T-helper 2 cell treated with Interferon-gamma antibody and Interleukin-4, amounts not matched to agents 100 ng/mL and 5 ng/mL, for 36 hours (primary cell): ENCODE measurements around the gene DNAAF1. TPM values are rescaled to one million over a fixed set of nuclear protein-coding genes. Genes with fewer than 3 reads are reported as not detected.

Experiments used
- total RNA-seq: library from RNA; stranded (reverse); gene quantifications from 2 replicates; pipeline ENCODE4 v1.2.3, GENCODE V29; 2022

The DNAAF1 gene
- total RNA-seq, 1 donor from 2014 or later = not detected

Other genes starting within 250 kb of the DNAAF1 start
- gene MLYCD, start 246.2 kb upstream of the DNAAF1 start, total RNA-seq = 5.2 and 5.8 TPM in 2 replicates
- gene OSGIN1, start 192.1 kb upstream of the DNAAF1 start, total RNA-seq = 0.84 and 0.89 TPM in 2 replicates
- not detected in 2 replicates for gene NECAB2, start 177.1 kb upstream of the DNAAF1 start, total RNA-seq
- not detected in 2 replicates for gene SLC38A8, start 102.5 kb upstream of the DNAAF1 start, total RNA-seq
- 52.9 and 55.6 TPM in 2 replicates for gene MBTPS1, start 28.4 kb upstream of the DNAAF1 start, total RNA-seq
- 11.5 and 13.3 TPM in 2 replicates for gene HSDL1, start 131 bp upstream of the DNAAF1 start, total RNA-seq
- gene TAF1C, start 41.7 kb downstream of the DNAAF1 start, total RNA-seq = 58.4 and 63.4 TPM in 2 replicates
- gene ADAD2, start 45.8 kb downstream of the DNAAF1 start, total RNA-seq = not detected in 2 replicates
- gene KCNG4, start 94.7 kb downstream of the DNAAF1 start, total RNA-seq = not detected in 2 replicates
- gene WFDC1, start 149.6 kb downstream of the DNAAF1 start, total RNA-seq = not detected in 2 replicates
- 0.16 TPM in 1 of 2 replicates, not detected in the other for gene ATP2C2, start 223.2 kb downstream of the DNAAF1 start, total RNA-seq